HS-27A (cell line): Measurements from ENCODE around the gene COL11A2.

Experiments used
- DNase-seq: peaks from one replicate; pipeline ENCODE4 v3.0.0-alpha.2; 2012; ENCODE audit warnings: low read depth, missing footprints

The COL11A2 gene

GRCh38 chr6:33206027-33206863 lies 14.0 kb upstream of the COL11A2 start:
- no peak for DNase-seq

GRCh38 chr6:33205191-33206026 lies 13.1 kb upstream of the COL11A2 start:
- no peak for DNase-seq

- DNase-seq: no peak
These were observed 12.3 kb upstream of the COL11A2 start, which contains the start of gene HSD17B8 for GRCh38 chr6:33204415-33205190. Gene HSD17B8 (plus strand): TSS chr6:33204655. CDS start chr6:33204669, 14 bp downstream.

- DNase-seq: no peak
These were observed 11.8 kb upstream of the COL11A2 start for GRCh38 chr6:33204165-33204414.

GRCh38 chr6:33203443-33204164 lies 11.3 kb upstream of the COL11A2 start:
- no peak for DNase-seq

- DNase-seq: no peak
These were observed 10.5 kb upstream of the COL11A2 start for GRCh38 chr6:33202799-33203198.

GRCh38 chr6:33201935-33202334 lies 9.7 kb upstream of the COL11A2 start:
- no peak for DNase-seq

GRCh38 chr6:33201147-33201545 lies 8.9 kb upstream of the COL11A2 start:
- no peak for DNase-seq

GRCh38 chr6:33200219-33201146 lies 8.2 kb upstream of the COL11A2 start, which contains the start of the genes RXRB and SLC39A7:
Gene RXRB (minus strand): TSS chr6:33200665. CDS start chr6:33200476, 189 bp downstream.
Gene SLC39A7 (plus strand): TSS chr6:33200867. CDS start chr6:33201246, 379 bp downstream.
- peak; percentile 100 for DNase-seq

- DNase-seq: no peak
These were observed 7.5 kb upstream of the COL11A2 start for GRCh38 chr6:33199687-33200218.

GRCh38 chr6:33198853-33199436 lies 6.7 kb upstream of the COL11A2 start:
- no peak for DNase-seq

- no peak for DNase-seq
These were observed 6.0 kb upstream of the COL11A2 start for GRCh38 chr6:33198159-33198852.

- DNase-seq: no peak
These were observed 5.3 kb upstream of the COL11A2 start for GRCh38 chr6:33197431-33198048.

- no peak for DNase-seq
These were observed 3.3 kb upstream of the COL11A2 start for GRCh38 chr6:33195304-33196165.

- DNase-seq: no peak
These were observed 2.2 kb upstream of the COL11A2 start for GRCh38 chr6:33194431-33194979.

GRCh38 chr6:33193619-33194018 lies 1.4 kb upstream of the COL11A2 start:
- DNase-seq: no peak
